PC-9 (cell line): ENCODE measurements around the gene CD74. TPM values are rescaled to one million over a fixed set of nuclear protein-coding genes. Genes with fewer than 3 reads are reported as not detected.

Experiments used
- BruUV-seq: library from RNA; stranded (reverse); fragments of 400-500 nt; replicated peaks from 2 replicates; lab custom pipeline; 2021; lab: Mats Ljungman, UMichigan
- CTCF ChIA-PET: fragments of 300-600 bp; sonication (Branson Sonifier 250); formaldehyde crosslinking; loops from one replicate; lab custom pipeline; 2022; ENCODE audit warnings: antibody characterized with exemption; lab: Charles Lee
- POLR2A ChIA-PET: fragments of 300-600 bp; sonication (Branson Sonifier 250); formaldehyde crosslinking; loops from one replicate; lab custom pipeline; 2022; ENCODE audit warnings: antibody characterized with exemption; ENCODE audit not compliant: unreplicated experiment; lab: Charles Lee
- DNase-seq, 2 experiments: peaks; one replicate each; pipeline versions ENCODE4 v3.0.0 to v3.0.0-alpha.2; 2015 to 2022; ENCODE audit warnings: mixed read lengths in 1 of 2
- H2AFZ ChIP-seq: fragments of 200-600 bp; sonication (generic); 2 replicates; pipeline ENCODE4 v1.8.1; 2017; ENCODE audit warnings: antibody characterized with exemption
- H3F3A ChIP-seq: fragments of 200-600 bp; sonication (generic); 2 replicates; pipeline ENCODE4 v1.8.1; 2017; ENCODE audit warnings: antibody characterized with exemption, mild to moderate bottlenecking, low read depth; ENCODE audit not compliant: insufficient read depth
- H3K27ac ChIP-seq: fragments of 200-600 bp; sonication (generic); 2 replicates; pipeline ENCODE4 v1.6.1; 2016; ENCODE audit warnings: mixed run types
- H3K27me3 ChIP-seq: fragments of 200-600 bp; sonication (generic); 2 replicates; pipeline ENCODE4 v1.6.1; 2016; ENCODE audit warnings: low read depth, mixed run types; ENCODE audit not compliant: insufficient read depth
- H3K36me3 ChIP-seq: fragments of 200-600 bp; sonication (generic); 2 replicates; pipeline ENCODE4 v1.6.1; 2016; ENCODE audit warnings: low read depth, mixed run types
- H3K4me1 ChIP-seq: fragments of 200-600 bp; sonication (generic); replicated peaks from 2 replicates; pipeline ENCODE4 v1.6.1; 2016; ENCODE audit warnings: mixed run types; ENCODE audit not compliant: insufficient read depth
- H3K4me2 ChIP-seq: fragments of 200-600 bp; sonication (generic); 2 replicates; pipeline ENCODE4 v1.6.1; 2017; ENCODE audit warnings: mixed run types
- H3K4me3 ChIP-seq: fragments of 200-600 bp; sonication (generic); 2 replicates; pipeline ENCODE4 v1.6.1; 2016; ENCODE audit warnings: mixed run types
- H3K79me2 ChIP-seq: fragments of 200-600 bp; sonication (generic); 2 replicates; pipeline ENCODE4 v1.6.1; 2017; ENCODE audit warnings: low read depth, mixed run types
- H3K9me2 ChIP-seq: fragments of 200-600 bp; sonication (generic); 2 replicates; pipeline ENCODE4 v1.8.1; 2017; ENCODE audit warnings: mild to moderate bottlenecking; ENCODE audit not compliant: insufficient read depth
- H3K9me3 ChIP-seq: fragments of 200-600 bp; sonication (generic); 2 replicates; pipeline ENCODE4 v1.8.1; 2016; ENCODE audit warnings: low read depth; ENCODE audit not compliant: insufficient read depth
- H4K20me1 ChIP-seq: fragments of 200-600 bp; sonication (generic); 2 replicates; pipeline ENCODE4 v1.8.1; 2017; ENCODE audit not compliant: insufficient read depth
- CTCF ChIP-seq: fragments of 200-600 bp; sonication (generic); conservative IDR thresholded peaks from 2 replicates; pipeline ENCODE4 v1.6.1; 2017; ENCODE audit warnings: mixed run types, antibody characterized with exemption, mild to moderate bottlenecking, moderate library complexity
- EZH2 ChIP-seq: fragments of 200-600 bp; sonication (generic); IDR thresholded peaks from 2 replicates; pipeline ENCODE4 v1.8.0; 2017; ENCODE audit warnings: antibody characterized with exemption, low read depth
- intact Hi-C: fragments of 100-400 bp; cut with micrococcal nuclease; formaldehyde crosslinking; loops from one replicate; pipeline ENCODE4 v1.10.0; 2022; ENCODE audit not compliant: unreplicated experiment
- total RNA-seq: library from RNA; stranded (reverse); gene quantifications from 2 replicates; pipeline ENCODE4 v1.2.3, GENCODE V29; 2021

CD74 gene
- total RNA-seq, 1 experiment from 2014 or later = 52.0 TPM

- no peak for DNase-seq
- Histone ChIP-seq H2AFZ (no peak overlapping the region), H3F3A (no peaks in the 10 kb centered on the region), H3K4me1 (no peaks in the 10 kb centered on the region), H3K9me2 (no peaks in the 10 kb centered on the region), H3K27me3 (no peaks in the 10 kb centered on the region), H3K9me3 (no peaks in the 10 kb centered on the region), H3K4me2 (no peak overlapping the region), H3K27ac (no peak overlapping the region), H4K20me1 (no peaks in the 10 kb centered on the region), H3K79me2 (no peaks in the 10 kb centered on the region), H3K4me3 (no peak overlapping the region), H3K36me3 (no peaks in the 10 kb centered on the region)
- TF ChIP-seq EZH2 (no peak), CTCF (no peak)
- no TSS peak for BruUV-seq
- ChIA-PET POLR2A (no interaction called here), CTCF (no interaction called here)
- intact Hi-C loops = no loop called here
These were observed 19.5 kb downstream of the CD74 start for GRCh38 chr5:150393096-150393645.

- ChIA-PET CTCF (no interaction called here), POLR2A (no interaction called here)
- no peaks in the 10 kb centered on the region for H3K9me2 ChIP-seq
- TF ChIP-seq CTCF (no peak), EZH2 (no peak)
- DNase-seq = no peak
- no peaks in the 10 kb centered on the region for H3K36me3 ChIP-seq
- no peak overlapping the region for H3K27ac ChIP-seq
- no peaks in the 10 kb centered on the region for H4K20me1 ChIP-seq
- intact Hi-C loops = no loop called here
- no peaks in the 10 kb centered on the region for H3K9me3 ChIP-seq
- BruUV-seq = no TSS peak
- no peaks in the 10 kb centered on the region for H3K4me1 ChIP-seq
- no peak overlapping the region for H2AFZ ChIP-seq
- no peaks in the 10 kb centered on the region for H3K27me3 ChIP-seq
- H3K4me2 ChIP-seq = no peak overlapping the region
- H3F3A ChIP-seq = 0 out of 2 replicates have a peak, but pooled peaks cover 2% of the 10 kb centered on the region
- H3K79me2 ChIP-seq = no peaks in the 10 kb centered on the region
- H3K4me3 ChIP-seq = no peak overlapping the region
These were observed 20.0 kb downstream of the CD74 start for GRCh38 chr5:150392680-150393079.

DNA sequence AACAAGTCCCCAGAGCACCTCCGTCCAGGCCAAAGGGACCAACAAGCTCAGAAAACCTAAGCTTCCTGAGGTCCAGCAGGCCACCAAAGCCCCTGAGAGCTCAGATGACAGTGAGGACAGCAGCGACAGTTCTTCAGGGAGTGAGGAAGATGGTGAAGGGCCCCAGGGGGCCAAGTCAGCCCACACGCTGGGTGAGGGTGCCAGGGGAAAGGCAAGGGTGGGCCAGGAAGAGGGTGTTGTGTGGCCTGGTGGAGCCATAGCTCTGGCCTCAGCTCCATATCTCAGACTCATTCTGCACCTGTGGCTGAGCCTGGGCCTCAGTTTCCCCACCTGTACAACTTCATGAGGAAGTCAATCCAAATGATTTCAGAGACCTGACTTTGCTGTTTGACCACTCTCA is 20.7 kb downstream of the CD74 start:
- Histone ChIP-seq H3K36me3 (no peaks in the 10 kb centered on the region), H3F3A (0 out of 2 replicates have a peak, but pooled peaks cover 4% of the 10 kb centered on the region), H3K4me3 (no peak overlapping the region), H3K79me2 (no peaks in the 10 kb centered on the region), H3K27ac (no peak overlapping the region), H4K20me1 (no peaks in the 10 kb centered on the region), H3K27me3 (no peaks in the 10 kb centered on the region), H3K9me2 (no peaks in the 10 kb centered on the region), H3K9me3 (no peaks in the 10 kb centered on the region), H3K4me2 (no peak overlapping the region), H2AFZ (no peak overlapping the region), H3K4me1 (no peaks in the 10 kb centered on the region)
- TF ChIP-seq EZH2 = no peak
- TF ChIP-seq CTCF = no peak
- ChIA-PET POLR2A (no interaction called here), CTCF (no interaction called here)
- DNase-seq = no peak
- no TSS peak for BruUV-seq
- intact Hi-C loops = no loop called here
